IPS-NIHi7 (cell line): Measurements from ENCODE around the gene ATP2B1.

ENCODE experiments used
- DNase-seq: peaks from one replicate; pipeline ENCODE4 v3.0.0; 2012; ENCODE audit warnings: mixed read lengths; ENCODE audit errors: extremely low spot score

The ATP2B1 gene

DNA sequence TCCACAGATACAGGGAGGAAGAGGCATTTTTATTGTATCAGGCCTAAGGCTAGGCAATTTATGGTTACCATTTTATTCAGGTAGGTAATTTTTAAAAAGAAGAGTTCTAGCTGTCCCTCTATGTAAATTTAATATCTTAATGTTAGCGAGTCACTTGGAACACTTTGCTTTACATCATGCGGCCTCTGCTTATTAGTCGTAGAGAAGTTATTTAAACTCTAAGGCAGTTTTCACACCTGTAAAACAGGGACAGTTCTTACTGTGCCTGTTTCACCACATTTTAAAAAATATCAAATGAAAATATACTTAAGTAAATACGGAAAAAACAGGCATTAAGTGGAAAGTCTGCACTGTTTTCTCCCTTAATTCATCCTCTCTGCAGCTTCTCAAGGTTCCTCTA is 111.4 kb downstream of the ATP2B1 start:
- no peak for DNase-seq

DNA sequence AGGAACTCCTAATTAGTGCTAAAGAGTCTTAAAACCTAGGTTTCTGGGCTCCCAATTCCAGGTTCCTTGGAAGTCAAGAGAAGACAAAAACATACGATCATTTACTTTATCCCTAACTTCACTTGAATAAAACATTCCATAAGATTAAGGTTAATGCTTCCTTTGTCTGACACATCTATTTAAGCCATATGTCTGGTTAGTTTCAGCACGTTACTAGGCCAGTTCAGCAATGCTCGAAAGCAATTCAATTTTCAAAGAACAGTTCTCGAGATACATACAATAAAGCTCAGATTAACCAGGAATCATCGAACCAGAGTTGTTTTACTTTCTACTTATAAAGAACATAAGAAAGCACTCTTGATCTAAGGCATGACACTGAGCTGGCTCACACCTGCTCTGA is 114.8 kb downstream of the ATP2B1 start:
- DNase-seq = no peak

DNA sequence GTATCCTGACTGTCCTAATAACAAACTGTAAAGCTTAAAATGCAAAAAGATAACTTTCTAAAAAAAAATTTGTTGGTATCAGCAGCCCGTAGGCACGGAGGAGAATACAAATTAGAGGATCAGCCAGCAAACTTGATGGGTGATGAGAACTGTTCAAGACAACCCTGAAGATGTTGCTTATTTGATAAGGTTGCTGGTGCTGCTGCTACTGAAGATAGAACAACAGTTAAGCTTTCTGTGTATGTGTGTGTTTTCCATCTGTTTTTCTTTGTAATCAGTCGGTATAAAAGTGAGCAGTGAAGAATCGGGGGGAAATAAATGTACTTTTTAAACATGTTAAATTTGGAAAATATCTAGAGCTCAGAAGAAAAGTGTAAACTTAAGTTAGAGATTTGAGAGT is 115.4 kb downstream of the ATP2B1 start:
- DNase-seq = no peak

DNA sequence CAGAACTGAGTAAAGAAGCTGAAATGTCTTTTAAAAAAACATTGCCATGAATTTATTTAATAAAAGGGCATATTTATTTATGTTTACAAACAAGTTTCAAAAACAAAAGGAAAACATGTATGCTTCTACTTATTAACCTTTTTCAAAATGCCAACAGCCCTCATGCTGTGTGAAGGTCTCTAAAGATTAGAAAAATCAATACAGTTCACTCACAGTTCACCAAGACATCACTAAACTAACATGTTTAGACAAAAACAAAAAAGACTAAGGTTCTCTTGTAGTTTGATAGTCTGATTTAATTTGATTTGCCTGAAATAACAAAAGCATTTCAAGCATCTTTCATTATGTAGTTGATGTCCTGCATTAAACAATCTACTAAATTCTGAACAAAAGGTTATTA is 118.9 kb downstream of the ATP2B1 start:
- no peak for DNase-seq

DNA sequence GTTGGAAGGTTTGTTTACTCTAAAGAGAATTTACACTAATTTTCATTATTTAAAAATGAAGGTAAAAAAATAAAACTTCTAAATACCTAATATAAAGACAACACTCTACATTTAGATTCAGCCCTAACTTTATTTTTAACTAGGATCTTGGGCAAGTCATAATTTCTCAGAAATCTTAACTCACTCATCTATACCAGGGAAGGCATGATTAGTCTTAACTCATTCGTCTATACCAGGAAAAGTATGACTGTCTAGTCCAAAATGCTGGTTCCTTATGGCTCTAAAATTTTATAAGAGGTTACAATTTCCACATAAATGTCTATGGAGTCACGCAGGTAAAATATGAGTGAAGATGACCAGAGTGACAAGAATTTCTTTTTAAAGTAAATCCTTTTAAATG is 130.1 kb downstream of the ATP2B1 start:
- no peak for DNase-seq

DNA sequence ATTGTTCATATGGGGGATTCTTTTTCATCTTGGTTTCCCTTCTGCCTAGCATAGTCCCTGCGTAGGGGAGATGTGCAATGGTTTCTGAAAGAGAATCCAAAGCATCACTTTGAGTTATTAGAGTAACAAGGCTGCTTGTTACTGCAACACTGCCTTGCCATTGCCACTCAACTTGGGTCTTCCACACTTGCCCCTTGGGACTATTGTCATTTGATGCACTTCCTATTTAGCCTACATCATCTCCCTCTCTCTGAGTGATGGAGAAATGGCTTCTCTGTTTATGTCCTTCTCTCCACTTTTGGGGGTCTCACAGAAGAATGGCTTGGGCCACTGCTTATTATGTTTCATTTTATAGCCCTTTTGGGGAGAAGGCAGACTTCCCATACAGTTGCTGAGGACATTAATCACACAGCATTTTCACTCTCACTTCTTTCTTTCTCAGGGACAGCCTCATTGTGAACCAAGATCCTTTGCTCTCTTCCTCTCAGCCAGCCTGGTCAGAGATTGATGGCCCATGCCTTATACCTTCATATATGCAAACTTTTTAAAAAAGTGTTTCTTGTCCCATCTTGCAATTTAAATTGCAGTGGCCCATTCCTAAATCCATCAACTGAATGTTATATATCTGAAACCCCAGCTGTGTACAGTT is 131.9 kb downstream of the ATP2B1 start:
- no peak for DNase-seq

DNA sequence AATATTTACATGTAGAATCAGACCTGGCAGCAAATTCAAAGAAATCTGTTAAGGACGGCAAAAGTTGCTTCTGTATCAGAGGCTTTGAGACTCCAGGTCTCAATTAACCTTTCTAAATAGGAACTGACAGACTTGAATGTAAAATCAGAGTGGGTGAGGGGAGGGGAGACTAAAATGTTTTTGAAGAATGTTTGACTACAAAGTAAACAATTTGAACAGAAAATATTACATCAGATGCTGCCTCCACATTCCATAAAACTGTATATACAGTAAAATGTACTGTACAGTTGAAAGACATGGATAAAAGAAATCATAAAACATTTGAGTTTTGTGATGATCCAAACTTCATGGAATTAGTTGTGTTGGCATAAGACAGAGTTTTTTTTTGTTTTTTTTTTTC is 133.3 kb downstream of the ATP2B1 start:
- DNase-seq = no peak

DNA sequence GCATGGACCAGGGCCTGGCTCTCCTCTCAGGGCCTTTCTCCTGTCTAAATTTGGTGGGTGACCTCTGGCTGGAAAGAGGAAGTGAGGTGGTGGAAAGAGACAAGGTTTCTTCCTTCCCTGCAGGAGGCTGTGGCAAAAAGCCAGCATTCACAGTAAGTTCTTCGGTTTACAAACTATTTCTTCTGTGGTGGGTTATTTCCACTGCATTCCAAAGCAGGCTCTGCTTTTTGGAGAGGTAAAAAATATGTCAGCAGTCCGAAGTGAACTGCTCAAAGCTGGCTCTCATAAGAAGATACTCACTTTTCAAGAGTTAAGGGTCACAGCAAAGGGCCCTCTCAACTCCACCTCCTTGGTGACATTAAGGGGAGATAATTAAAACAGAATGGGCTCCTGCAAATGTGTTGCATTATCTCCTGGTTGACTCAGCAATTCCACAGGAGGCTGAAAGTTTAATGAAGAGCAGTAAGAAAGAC is 133.9 kb downstream of the ATP2B1 start:
- no peak for DNase-seq

DNA sequence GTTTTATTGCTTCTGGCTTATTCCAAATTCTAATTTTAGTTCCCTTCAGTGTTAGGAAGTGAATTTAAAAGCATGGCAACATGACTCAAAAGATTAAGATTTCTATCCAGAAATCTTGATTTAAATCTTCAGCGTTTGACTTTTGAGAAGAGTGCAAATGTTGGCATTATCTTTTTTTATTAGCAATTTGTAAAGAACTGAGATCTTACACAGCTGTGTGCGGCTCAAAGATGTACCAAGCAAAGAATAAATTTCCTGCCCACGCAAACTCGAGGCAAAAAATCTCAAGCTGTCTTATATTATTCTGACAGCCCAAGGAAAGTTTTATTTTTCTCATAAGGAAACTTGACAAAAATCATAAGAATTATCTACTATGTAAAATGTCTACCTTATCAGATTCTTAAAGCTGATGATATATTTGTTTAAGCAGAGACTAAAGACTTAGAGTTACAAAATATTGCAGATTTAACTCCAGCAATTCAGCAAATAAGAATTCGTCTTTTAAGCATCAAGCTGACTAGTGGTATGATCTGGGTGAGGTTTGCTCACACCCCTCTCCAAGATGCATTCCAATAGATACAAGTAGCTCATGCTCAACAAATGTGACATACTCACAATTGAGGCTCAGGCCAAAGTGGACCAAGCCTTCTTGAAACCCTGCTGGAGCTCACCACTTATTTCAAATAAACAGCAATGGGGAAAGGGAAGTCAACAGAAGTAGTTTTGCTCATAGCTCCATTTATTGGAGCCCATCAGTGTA is 135.4 kb downstream of the ATP2B1 start:
- no peak for DNase-seq

DNA sequence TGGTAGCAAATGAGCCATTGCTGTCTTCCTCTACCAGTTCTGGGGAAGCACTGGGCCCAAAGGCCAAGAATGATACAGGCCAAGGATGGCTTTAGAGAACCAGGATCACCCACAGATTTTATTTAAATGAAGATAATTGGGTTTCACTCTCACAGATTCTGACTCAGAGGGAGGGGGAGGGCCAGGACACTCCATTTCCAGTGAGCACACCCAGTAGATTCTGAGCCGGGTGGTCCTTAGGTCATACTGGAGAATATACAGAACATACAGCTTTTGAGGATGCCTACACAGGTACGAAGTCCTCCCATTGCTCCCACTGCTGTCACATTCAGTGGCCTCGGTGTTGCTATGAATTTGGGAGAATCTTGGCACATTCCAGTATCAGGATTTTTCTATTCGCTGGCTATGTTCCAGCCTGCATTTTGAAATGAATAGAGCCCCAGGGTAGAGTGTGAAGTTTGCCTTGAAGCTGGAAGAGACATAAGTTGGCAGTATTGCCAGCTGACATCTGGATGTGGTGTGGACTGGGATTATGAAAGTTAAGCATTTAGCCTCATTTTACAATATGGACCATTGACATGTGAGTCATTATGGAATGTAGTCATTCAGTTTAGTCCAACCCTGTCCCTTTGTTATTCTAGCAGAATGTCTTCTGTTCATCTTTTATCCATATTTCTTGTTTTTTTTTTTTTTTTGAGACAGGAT is 137.0 kb downstream of the ATP2B1 start:
- DNase-seq = no peak

DNA sequence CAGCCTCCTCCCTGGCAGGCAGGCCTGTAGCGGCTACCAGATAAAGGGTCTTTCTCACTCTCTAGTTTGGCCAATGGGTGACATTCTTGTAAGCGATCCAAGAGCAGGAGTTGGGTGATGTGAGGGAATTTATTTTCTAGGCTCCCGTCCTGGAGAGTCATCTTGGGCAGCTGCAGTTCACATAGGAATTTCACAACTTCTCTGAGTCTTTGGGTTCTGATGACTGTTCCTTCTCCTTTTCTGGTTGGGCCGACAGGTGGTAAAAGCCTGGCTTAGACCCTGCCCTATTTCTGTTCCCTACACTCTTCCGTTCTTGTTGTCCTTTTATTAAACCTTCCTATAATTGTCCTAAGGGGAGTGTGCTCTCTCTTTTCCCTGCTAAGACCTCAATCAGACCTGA is 140.2 kb downstream of the ATP2B1 start:
- no peak for DNase-seq

DNA sequence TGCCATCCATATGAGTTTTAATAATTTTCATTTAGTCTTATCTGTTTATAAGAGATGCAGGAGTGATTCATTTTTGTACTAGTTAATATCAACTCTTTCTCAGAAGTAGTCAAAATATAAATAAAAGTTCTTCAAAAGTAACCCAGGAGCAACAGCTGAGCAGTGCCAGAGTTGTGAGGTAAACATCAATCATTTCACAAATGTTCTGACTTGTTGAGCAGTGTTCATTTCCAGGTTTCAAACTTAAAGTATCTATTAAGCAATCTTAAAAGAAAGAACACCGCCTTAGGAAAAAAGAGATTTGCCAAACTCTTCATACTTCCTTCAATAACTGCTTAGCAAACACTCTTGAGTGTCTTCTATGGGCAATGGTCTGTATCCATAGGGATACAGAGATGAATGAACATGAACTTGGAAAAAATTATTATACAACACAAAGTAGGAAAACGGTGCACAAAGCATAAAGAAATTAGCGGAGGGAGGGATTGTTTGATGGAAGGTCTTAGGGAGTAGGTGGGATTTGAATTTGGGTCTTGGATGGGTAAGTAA is 140.9 kb downstream of the ATP2B1 start:
- no peak for DNase-seq

DNA sequence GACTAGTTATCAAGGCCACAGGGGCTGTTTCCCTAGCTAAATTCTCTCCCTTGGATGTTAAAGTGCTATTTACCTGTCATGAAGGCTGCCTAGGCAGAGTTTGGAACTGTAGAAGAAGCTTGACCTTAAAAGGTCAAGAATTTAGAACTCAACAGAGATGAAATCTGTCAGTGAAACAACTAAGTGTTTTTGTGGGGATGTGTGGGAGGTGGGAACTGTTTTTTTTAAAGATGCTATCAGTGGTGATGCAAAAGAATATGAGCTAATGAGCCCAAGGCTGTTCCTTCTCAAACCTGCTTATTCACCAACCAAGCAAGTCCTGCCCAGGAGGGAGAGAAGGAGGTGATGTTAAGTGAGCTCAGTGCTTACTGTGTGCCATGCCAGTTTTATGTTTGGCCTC is 142.0 kb downstream of the ATP2B1 start:
- DNase-seq = no peak

DNA sequence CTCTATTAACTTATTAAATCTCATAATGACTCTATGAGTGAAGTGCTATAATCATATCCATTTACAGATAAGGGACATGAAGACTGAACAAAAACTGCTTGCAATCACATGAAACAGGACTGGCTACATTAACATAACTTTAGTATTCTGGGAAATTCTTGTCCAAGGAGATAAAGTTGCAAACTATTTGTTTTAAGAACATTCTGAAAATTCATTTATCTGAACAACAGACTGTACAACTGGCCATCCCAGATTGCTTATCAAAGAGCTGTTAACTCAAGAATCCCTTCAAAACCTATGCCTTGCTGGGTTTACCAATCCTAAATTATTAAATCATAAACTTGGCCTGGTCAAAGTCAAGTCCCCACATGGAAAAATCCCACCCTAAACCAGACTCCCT is 143.6 kb downstream of the ATP2B1 start:
- no peak for DNase-seq

DNA sequence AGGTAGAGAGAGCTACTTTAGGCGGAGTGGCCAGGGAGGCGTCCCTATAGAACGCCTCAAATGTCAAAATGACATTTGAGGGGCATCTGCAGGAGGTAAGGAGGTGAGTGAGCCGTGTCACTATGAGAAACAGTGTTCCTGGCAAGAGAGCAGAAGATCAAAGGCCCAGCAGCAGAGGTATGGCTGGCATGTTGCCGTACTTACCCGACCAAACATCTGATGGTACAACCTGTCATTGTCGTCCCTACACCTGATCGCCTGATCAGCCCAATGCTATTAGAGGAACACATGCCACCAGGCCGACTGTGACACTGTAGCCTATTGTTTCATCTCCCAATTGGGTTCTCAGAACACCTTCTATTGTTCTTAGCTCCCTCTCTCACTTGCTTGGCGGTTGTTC is 148.9 kb downstream of the ATP2B1 start:
- DNase-seq = no peak

DNA sequence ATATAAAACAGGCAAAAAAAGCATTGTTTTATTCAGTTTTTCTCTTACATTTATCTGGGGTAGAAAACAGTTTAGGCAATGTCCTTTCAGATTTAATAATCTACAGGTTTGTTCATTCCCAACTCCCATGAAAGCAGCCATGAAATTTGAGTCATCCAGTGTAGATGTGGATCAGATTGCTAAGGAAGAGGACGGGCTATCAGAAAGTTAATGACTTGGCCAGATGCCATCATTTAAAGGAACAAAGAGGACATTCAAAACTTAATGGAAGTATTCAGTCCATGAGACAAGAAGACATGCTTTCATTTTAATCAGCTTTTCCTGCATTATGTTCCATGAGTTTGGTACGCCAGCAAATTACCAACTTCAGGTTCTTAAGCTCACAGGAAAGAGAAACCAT is 151.7 kb downstream of the ATP2B1 start:
- DNase-seq = no peak

DNA sequence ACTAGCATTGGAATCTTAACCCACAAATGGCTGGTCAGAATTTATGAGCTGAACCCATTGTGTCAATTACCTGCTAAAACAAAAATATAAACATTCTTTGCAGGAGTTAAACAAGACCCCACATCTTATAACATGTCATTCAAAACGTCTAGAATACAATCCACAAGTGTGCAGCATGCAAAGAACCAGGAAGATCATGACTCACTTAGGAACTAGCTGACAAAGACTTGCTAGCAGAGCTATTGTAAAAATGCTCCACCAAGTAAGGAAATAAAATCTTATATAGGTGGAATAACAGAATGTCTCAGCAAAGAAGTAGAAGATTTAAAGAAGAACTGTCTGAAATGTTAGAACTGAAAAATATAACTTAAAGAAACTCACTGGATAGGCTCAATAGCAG is 156.3 kb downstream of the ATP2B1 start:
- DNase-seq = no peak

DNA sequence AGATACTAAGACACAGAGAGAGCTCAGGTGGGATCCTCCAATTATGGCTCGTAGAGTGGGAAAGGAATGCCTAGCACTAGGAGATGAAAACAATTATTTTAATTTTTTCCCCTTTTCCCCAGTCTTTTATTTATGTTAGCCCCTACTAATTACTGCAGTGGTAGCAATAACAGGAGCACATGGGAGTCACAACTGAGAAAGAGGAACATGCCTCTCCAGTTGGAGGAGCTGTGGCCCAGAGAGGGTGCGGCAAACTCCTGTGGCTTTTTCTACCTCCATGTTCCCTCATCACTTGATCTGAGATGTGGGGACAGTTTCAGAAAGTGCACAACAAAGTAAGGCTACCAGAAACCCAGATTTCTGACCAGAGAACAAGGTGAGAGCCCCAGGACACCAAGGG is 156.9 kb downstream of the ATP2B1 start:
- no peak for DNase-seq

DNA sequence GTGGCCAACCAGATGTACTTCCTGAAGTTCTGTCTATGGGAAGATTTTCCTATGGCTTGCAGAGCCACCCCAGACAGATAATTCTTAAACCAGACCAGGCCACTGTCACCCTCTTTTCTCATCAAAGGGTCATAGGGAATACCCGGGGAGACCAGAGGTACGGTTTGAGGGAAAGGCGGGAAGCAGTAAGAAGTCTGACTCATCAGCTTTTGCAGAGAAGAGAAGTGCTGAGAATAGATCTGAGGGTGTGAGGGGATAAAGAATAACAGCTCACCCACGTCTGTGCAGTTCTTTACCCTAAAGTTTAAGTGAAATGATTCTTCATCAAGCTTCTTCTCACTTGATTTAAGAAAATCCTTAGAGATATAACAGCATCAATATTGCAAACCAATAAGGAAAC is 161.5 kb downstream of the ATP2B1 start:
- DNase-seq = no peak

DNA sequence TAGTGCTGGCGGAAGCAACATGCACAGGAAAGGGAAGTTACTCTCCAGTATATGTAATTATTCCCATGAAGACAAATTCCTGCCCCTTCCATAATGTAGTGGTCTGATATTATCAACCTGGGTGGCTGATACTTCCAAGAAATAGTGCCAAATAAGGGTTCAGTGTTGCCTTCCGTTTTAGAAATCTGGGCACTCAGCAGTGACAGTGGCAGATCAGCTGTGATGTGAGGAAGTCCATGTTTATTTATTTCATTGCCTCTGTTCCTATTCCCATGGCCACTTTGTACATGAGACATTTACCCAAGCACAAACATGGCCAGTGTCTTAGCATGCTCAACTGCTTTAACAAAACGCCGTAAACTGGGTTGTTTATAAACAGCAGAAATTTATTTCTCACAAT is 162.5 kb downstream of the ATP2B1 start:
- no peak for DNase-seq

DNA sequence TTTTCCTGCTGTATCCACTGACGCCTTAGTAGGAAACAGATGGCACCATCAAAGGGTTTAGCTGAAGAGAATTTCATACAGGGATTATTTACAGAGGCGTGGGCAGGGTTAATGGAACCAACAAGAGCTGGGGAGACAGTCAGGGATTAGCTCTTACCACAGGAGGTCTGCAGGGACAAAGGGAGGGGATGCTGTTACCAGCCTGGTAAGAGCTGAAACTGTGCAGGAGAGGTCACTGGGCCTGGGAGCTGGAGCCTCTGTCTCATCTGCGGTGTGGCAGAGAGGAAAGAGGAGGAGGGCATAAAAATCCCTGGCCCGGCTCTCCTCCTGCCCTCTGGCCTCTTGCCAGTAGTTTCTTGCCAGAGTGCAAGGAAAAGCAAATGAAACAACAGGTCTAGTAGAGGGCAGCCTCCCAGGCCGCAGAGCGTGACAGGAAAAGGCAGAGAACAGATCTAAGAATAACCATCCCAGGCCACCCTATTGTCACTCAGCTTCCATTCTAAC is 163.9 kb downstream of the ATP2B1 start:
- DNase-seq = peak; percentile 15

DNA sequence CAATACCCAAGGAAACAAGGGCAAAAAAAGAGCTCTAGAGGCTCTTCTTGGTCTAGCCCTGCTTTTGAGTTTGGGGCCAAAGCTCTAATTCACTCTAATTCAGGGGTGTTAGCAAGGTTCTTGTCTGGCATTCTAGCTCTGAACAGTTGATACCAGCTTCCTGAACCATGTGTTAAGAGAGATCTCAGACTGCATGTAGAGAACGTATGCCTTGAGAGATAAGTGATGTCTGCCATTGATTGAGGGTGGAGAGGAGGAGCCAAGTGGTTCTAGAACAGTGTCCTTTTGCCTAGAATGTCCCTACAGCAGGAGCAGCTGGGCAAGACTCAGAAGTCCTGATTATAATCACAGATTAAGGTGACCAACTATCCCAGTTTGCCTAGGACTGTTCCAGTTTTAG is 164.6 kb downstream of the ATP2B1 start:
- no peak for DNase-seq
